Activated T-cell treated with anti-CD3 and anti-CD28 coated beads for 48 hours (primary cell): ENCODE measurements around the gene FOXRED1.
"Not testable (repeated sequence)": the region's sequence is repeated elsewhere in the genome, so short reads cannot be mapped to it uniquely, and the experiment has no call there.

Source experiments
- DNase-seq: peaks from one replicate; pipeline ENCODE4 v3.0.0-alpha.2; 2020; ENCODE audit warnings: low read depth

The FOXRED1 gene

GRCh38 chr11:126277322-126277721, 8.4 kb downstream of the FOXRED1 start:
- DNase-seq = no peak

DNA sequence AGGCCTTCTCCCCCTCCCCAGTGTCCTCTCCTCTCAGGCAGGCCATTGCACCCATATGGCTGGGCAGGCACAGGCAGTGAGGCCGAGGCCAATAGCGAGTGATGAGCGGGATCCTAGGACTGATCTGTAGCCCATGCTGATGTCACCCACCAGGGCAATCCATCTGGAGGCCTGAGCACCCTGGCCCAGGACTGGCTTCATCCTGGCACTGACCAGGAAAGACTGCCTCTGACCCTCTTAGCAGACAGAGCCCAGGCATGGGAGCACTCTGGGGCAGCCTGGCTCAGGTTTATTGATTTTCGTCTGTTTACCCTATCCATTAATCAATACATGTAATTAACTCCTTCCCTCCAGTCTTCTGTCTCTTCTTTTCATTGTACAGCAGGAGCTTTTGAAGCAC, 8.8 kb downstream of the FOXRED1 start:
- no peak for DNase-seq

DNA sequence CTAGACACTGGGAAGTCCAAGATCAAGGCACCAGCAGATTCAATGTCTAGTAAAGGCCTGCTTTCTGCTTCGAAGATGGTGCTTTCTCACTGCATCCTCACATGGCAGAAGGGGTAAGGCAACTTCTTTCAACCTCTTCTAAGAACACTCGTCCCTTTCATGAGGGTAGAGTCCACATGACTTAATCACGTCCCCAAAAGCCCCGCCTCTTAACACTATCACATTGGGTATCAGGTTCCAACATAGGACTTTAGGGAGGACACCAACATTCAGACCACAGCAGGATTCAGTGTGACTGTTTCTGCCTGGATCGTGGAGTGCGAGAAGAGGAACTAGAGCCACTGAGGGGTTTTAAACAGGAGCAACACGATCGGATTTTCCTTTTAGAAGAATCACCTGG, 10.2 kb downstream of the FOXRED1 start:
- DNase-seq = no peak

DNA sequence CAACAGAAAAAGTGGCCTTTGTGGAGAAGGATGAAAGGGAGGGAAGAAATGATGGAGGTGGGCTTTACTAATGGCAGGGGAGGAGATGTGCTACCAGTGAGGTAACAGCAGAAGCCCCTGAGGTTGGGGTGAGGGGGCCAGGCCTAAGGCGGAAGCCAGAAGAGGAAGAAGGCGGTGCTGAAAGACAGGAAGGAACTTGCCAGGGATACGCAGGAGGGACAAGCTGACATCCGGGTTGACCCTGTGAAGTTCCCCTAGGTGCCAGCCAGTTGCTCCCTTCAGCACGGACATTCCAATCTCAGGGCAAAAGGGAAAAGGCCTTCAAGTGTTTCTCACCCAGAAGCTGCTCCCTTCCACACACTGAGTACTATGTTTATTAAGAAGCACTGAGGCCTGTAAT, 11.6 kb downstream of the FOXRED1 start:
- DNase-seq = no peak

DNA sequence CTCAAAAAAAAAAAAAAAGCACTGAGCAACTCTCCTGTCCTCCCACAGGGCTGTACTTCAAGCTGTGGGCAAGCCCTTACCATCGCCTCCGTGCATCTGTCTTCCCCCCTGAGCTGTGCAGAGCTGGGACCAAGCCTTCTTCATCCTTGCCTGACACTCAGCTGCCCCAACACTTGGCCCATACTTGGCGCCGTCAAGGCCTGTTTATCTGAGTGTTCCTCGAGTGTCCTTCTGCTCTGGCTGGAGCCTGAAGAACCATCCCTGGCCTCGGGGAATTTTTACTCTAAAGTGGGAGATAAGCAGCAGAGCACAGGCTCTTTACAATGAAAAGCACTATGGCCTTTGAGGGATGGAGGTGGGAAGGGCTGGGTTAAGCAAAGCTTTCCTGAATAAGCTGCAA, 12.3 kb downstream of the FOXRED1 start:
- DNase-seq = no peak

GRCh38 chr11:126281666-126282175, 12.8 kb downstream of the FOXRED1 start:
- no peak for DNase-seq

DNA sequence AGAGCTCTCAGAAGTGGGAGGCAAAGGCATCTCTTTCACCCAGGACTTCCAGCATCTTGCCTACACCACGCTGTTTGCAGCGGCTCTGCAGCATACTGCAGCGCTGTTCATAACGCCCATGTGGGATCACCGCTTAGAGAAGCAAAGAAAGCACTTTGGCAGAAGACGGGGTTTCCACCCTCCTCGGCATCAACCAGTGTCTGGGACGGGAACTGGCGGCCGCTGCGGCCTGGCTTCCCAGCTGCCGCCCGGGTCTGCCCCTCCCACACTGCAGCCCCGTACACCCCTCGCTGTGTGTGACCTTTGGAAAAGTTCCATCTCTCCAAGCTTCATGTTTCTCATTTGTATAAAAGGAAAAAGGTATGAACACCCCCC, 13.4 kb downstream of the FOXRED1 start:
- DNase-seq = peak; percentile 18

GRCh38 chr11:126282736-126283591, 14.0 kb downstream of the FOXRED1 start, which contains the start of gene TIRAP:
TIRAP (plus strand) TSS chr11:126283093; CDS start chr11:126290895, 7,802 bp downstream.
- DNase-seq = peak; percentile 52

DNA sequence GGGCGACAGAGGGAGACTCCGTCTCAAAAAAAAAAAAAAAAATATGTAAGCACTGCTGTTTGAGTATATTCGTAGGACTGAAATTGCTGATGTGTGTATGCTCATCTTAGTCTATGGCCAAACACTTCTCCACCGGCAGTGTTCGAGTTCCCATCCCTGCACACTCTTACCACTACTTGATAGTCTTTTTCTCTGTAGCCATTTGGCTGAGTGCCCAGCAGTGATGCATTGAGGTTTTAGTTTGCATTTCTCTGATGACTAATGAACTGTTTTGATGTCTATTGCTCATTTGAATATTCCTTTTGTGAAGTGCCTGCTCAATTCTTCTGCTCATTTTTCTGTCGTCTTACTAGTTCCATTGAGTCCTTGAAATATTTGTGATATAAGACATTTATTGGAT, 15.9 kb downstream of the FOXRED1 start:
- DNase-seq = peak; percentile 80

- no peak for DNase-seq
These were observed 19.3 kb downstream of the FOXRED1 start for GRCh38 chr11:126288237-126288636.

DNA sequence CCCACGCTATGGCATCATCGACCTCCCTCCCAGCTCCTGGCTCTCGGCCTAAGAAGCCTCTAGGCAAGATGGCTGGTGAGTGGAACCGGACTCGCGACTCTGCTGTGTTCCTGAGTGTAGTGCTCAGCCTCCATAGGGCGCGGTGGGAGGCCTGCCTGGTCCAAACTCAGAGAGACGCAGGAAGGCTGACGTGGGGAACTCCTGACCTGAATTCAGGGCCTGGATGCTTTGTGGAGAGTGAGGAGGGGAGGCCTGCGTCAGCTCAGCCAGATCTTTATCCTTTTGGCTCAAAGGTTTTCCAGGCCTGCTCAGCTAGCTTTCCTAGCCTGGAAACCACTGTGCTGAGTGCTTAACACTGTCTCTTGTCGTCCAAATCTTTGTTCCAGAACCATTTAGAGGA, 21.9 kb downstream of the FOXRED1 start:
- DNase-seq = no peak

GRCh38 chr11:126293726-126294125, 24.8 kb downstream of the FOXRED1 start:
- DNase-seq = no peak

DNA sequence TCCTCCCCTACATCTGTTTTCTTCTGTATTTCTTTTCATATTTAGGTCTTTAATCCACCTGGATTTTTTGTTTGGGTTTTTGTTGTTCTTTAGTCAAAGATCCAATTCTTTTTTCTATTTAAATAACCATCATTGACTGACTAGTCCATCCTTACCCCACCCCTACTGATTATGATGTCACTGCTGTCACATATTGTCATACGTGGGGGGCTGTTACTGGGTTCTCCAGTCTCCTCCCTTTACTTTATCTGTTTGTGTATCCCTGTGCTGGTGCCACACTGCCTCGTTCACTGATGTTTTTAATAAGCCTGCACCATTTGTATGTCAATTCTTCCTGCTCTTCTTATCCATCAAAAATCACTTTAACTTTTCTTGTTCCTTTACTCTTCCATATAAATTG, 28.1 kb downstream of the FOXRED1 start:
- no peak for DNase-seq

- DNase-seq = peak; percentile 90
These were observed 34.9 kb downstream of the FOXRED1 start, which contains the start of gene DCPS for GRCh38 chr11:126303623-126304456. DCPS (plus strand) TSS chr11:126304060; CDS start chr11:126304081, 21 bp downstream.

DNA sequence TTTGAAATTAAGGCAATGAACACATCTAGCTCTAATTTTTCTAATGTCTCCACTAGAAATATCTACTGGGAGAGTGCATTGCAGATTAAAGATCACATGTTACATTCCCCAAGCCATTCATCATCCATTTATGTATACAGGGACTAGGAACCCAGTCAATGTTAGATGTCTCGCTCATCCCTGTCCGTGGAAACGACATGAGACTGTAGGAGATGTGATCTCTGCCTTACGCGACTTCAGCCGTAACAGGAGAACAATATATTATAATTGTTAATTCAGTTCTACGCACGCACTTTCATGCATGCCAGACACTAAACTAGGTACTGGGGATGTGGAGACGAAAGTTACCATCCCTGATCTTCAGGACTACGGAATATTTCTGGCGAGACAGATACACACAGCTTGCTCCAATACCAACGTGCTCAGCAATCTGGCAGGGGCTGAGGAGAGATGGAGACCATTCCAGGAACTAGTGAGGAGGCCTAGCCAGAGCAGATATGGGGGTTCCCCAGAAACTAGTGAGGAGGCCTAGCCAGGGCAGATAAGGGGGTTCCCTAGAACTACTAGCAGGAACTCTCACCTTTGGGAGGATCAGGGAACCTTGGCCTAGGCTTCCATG, 35.6 kb downstream of the FOXRED1 start:
- no peak for DNase-seq

- no peak for DNase-seq
These were observed 36.7 kb downstream of the FOXRED1 start for GRCh38 chr11:126305699-126306098.

DNA sequence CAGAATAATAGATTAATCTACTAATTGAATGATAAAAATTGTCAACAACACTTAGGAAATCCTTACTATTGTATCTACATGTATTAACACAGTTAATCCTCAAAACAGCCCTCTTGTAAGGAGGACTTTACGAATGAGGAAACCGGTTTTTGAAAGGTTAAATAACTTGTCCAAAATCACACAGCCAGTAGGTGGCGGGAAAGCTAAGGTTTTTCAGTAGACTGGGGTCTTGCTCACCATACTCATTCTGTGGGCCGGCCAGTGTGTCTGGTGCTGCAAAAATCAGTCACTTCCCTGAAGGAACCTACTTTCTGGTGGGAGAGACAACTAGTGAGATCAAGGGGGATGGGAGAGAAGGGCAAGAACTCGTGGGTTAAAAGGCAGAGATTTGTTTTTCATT, 38.8 kb downstream of the FOXRED1 start:
- no peak for DNase-seq

GRCh38 chr11:126308271-126308671, 39.3 kb downstream of the FOXRED1 start:
- no peak for DNase-seq

DNA sequence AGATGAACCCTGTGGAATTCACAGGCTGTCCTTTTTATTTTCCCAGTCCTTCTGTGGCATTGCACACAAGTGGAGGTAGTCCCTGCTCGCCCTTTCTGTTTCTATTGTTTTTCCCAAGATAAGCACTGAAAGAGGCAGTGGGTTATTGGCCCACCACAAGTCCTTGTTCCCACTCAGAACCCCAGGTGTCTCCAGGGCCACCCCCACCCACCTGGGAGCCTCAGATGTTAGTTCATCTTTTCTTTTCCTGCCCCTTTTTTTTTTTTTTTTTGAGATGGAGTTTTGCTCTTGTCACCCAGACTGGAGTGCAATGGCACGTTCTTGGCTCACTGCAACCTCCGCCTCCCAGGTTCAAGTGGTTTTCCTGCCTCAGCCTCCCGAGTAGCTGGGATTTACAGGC, 39.8 kb downstream of the FOXRED1 start:
- DNase-seq = not testable (repeated sequence)

GRCh38 chr11:126310200-126310991, 41.4 kb downstream of the FOXRED1 start:
- DNase-seq = peak; percentile 48

GRCh38 chr11:126310992-126311310, 42.0 kb downstream of the FOXRED1 start:
- DNase-seq = no peak
